ENCODE results near the gene OLFM2. TPM values are rescaled to one million over a fixed set of nuclear protein-coding genes. Genes with fewer than 3 reads are reported as not detected.
A peak's percentile ranks its signal among the peaks of the same experiment; 100 is the strongest.

OLFM2 gene
- total and polyA plus RNA-seq, 2 of the 4 experiments (the other 2 are of a cell fraction): 2.7 to 5.1 TPM

DNA sequence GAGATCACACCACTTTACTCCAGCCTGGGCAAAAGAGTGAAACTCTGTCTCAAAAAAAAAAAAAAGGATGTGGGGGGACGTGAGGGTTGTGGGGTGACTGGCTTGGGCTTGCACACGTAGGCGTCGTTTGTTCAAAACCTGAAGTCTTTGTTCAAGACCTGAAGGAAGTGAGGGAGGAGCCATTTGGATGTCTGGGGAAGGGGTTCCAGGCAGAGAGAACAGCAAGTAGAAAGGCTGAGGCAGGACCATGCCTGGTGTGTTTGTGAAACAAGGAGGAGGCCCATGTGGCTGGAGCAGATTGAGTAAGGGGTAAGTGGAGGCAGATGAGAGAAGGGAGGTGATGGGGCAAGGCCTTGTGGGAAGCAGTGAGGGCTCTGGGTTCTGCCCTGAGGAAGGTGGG, 73.4 kb downstream of the OLFM2 start:
- ATAC-seq (ENCODE audit: low read depth) (no peak), DNase-seq (no peak)
- Histone ChIP-seq H3K79me1 (ENCODE audit: low read depth in 1 of 2, low read length in 2 of 2) (no peaks in the 10 kb centered on the region), H4K5ac (ENCODE audit: low read depth, low read length) (no peak overlapping the region), H2AK9ac (replicated peaks; ENCODE audit: low read depth, low read length, poor library complexity) (peak overlapping the region; percentile 28), H3K9me3 (ENCODE audit: control insufficient read depth, insufficient read depth, low read length) (no peaks in the 10 kb centered on the region), H3K4me2 (ENCODE audit: low read depth, low read length) (no peak overlapping the region), H2AK5ac (ENCODE audit: low read depth, low read length) (no peak overlapping the region), H2BK15ac (ENCODE audit: low read depth, low read length) (no peak overlapping the region), H3K36me3 (ENCODE audit: control insufficient read depth, insufficient read depth, low read length) (no peaks in the 10 kb centered on the region), H2BK20ac (ENCODE audit: low read depth, low read length) (no peak overlapping the region), H3K9ac (ENCODE audit: low read depth, low read length) (no peak overlapping the region), H3K4me3 (ENCODE audit: insufficient read depth, low read depth, low read length) (no peak overlapping the region), H4K91ac (ENCODE audit: insufficient read depth, low read depth, low read length) (no peak overlapping the region), H3K4me1 (ENCODE audit: control insufficient read depth, insufficient read depth, low read length) (no peaks in the 10 kb centered on the region), H3K4ac (ENCODE audit: low read depth, low read length) (no peak overlapping the region), H2BK120ac (ENCODE audit: low read depth, low read length) (no peak overlapping the region), H4K20me1 (ENCODE audit: insufficient read depth, low read length) (no peaks in the 10 kb centered on the region), H2AFZ (replicated peaks; ENCODE audit: low read length, poor library complexity) (no peak overlapping the region), H3K27me3 (ENCODE audit: control insufficient read depth, insufficient read depth, low read length) (no peaks in the 10 kb centered on the region), H2BK5ac (ENCODE audit: low read depth, low read length, poor library complexity, severe bottlenecking) (no peak overlapping the region), H3K14ac (replicated peaks; ENCODE audit: low read depth, low read length) (no peak overlapping the region), H3K9me1 (ENCODE audit: insufficient read depth, low read length) (0 out of 2 replicates have a peak, but pooled peaks cover 3% of the 10 kb centered on the region), H3K27ac (ENCODE audit: insufficient read depth, low read length) (no peak overlapping the region), H3K23ac (ENCODE audit: low read depth, low read length) (no peak overlapping the region), H4K8ac (ENCODE audit: low read depth in 2 of 2, low read length in 2 of 2) (no peak overlapping the region), H3K18ac (ENCODE audit: low read depth, low read length) (no peak overlapping the region), H3K56ac (ENCODE audit: extremely low read depth, insufficient read depth, low read length) (no peak overlapping the region)
- intact Hi-C loops (cut with micrococcal nuclease) (no loop called here), in situ Hi-C loops (cut with MboI; ENCODE audit: low sequenced_read_pairs) (no loop called here), dilution Hi-C loops (cut with HindIII; ENCODE audit: low sequenced_read_pairs, unreplicated experiment) (no loop called here)
- WGBS, 2 experiments (ENCODE audit: extremely low coverage in 2 of 2, insufficient read length in 1 of 2): 85% methylated on average over 4 of the region's 4 CpGs; no CpG with 5 or more reads in 1 of the 2 experiments
- ChIA-PET POLR2A (ENCODE audit: unreplicated experiment) (interaction anchor here (0.6 kb wide), 1 partner anchor 1421 kb away, joined by 3 read pairs; no protein-coding TSS in a partner anchor), CTCF (no interaction called here)
- TF ChIP-seq SMC3 (IDR thresholded peaks at IDR 0.05; ENCODE audit: low read depth, low read length): no peak
- TF ChIP-seq CHD1 (IDR thresholded peaks at IDR 0.05; ENCODE audit: low read depth, low read length): no peak
- TF ChIP-seq RFX5 (IDR thresholded peaks at IDR 0.05; ENCODE audit: low read depth, low read length): no peak
- TF ChIP-seq BHLHE40 (IDR thresholded peaks at IDR 0.05; ENCODE audit: low read depth, low read length): no peak
- TF ChIP-seq MAFK (IDR thresholded peaks at IDR 0.05; ENCODE audit: low read depth, low read length): no peak
- no peak for TF ChIP-seq NFE2L2 (IDR thresholded peaks at IDR 0.05; ENCODE audit: low read depth, low read length)
- TF ChIP-seq CTCF (conservative IDR thresholded peaks at IDR 0.05; ENCODE audit: low read depth, low read length): no peak
- TF ChIP-seq, protein P1, sequence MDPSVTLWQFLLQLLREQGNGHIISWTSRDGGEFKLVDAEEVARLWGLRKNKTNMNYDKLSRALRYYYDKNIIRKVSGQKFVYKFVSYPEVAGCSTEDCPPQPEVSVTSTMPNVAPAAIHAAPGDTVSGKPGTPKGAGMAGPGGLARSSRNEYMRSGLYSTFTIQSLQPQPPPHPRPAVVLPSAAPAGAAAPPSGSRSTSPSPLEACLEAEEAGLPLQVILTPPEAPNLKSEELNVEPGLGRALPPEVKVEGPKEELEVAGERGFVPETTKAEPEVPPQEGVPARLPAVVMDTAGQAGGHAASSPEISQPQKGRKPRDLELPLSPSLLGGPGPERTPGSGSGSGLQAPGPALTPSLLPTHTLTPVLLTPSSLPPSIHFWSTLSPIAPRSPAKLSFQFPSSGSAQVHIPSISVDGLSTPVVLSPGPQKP (IDR thresholded peaks at IDR 0.05; ENCODE audit: borderline replicate concordance, low read depth, low read length): no peak
- no peak for TF ChIP-seq FOS (IDR thresholded peaks at IDR 0.05; ENCODE audit: low read depth, low read length)
- TF ChIP-seq POLR2A (IDR thresholded peaks at IDR 0.05; ENCODE audit: low read depth, low read length): no peak
- TF ChIP-seq MXI1 (IDR thresholded peaks at IDR 0.05; ENCODE audit: borderline replicate concordance, low read depth, low read length): no peak
- TF ChIP-seq RAD21 (IDR thresholded peaks at IDR 0.05; ENCODE audit: low read length): no peak
- no peak for TF ChIP-seq USF2 (IDR thresholded peaks at IDR 0.05; ENCODE audit: low read depth, low read length)
- TF ChIP-seq MAZ (IDR thresholded peaks at IDR 0.05; ENCODE audit: borderline replicate concordance, low read depth, low read length): no peak
- BruUV-seq (replicated peaks): no TSS peak
